Upper lobe of left lung (tissue), 6 donors: ENCODE results near the gene NFKBIB. TPM values are rescaled to one million over a fixed set of nuclear protein-coding genes. Genes with fewer than 3 reads are reported as not detected.

Experiments used
- ATAC-seq, 2 donors: fragments of 200-7000 bp; cut with Tn5 transposase; one replicate each; pipeline ENCODE4 v1.9.1; 2022; ENCODE audit warnings: mild to moderate bottlenecking in 2 of 2, moderate library complexity in 2 of 2; ENCODE audit not compliant: low FRiP score in 2 of 2
- DNase-seq, 2 donors: peaks; one replicate each; pipeline ENCODE4 v3.0.0-alpha.2; 2019 to 2020
- H3K27ac ChIP-seq, 4 donors: fragments of 200-600 bp; sonication (generic); one replicate each; pipeline ENCODE4 v1.5.1; 2016 to 2019
- H3K27me3 ChIP-seq, 4 donors: fragments of 200-600 bp; sonication (generic); one replicate each; pipeline ENCODE4 v1.5.1; 2017 to 2019
- H3K36me3 ChIP-seq, 4 donors: fragments of 200-600 bp; sonication (generic); one replicate each; pipeline ENCODE4 v1.5.1; 2016 to 2019
- H3K4me1 ChIP-seq, 4 donors: fragments of 200-600 bp; sonication (generic); one replicate each; pipeline ENCODE4 v1.5.1; 2018 to 2019
- H3K4me3 ChIP-seq, 4 donors: fragments of 200-600 bp; sonication (generic); one replicate each; pipeline ENCODE4 v1.5.1; 2017 to 2019; ENCODE audit warnings: mild to moderate bottlenecking in 2 of 4, moderate library complexity in 1 of 4
- H3K9me3 ChIP-seq, 4 donors: fragments of 200-600 bp; sonication (generic); one replicate each; pipeline ENCODE4 v1.5.1; 2018 to 2019
- EP300 ChIP-seq, 4 donors: sonication (generic); formaldehyde crosslinking; IDR thresholded peaks; one replicate each; pipeline ENCODE4 v1.5.1; 2017; ENCODE audit warnings: antibody characterized with exemption in 4 of 4, control low read depth in 2 of 4
- POLR2A ChIP-seq, 4 donors: fragments of 450-650 bp; IDR thresholded peaks; one replicate each; pipeline ENCODE4 v1.5.1; 2016 to 2017; ENCODE audit warnings: antibody characterized with exemption in 4 of 4, mild to moderate bottlenecking in 2 of 4
- POLR2AphosphoS5 ChIP-seq, 2 donors: sonication (generic); formaldehyde crosslinking; IDR thresholded peaks; one replicate each; pipeline ENCODE4 v1.5.1; 2017; ENCODE audit warnings: antibody characterized with exemption in 2 of 2
- WGBS, 2 donors: methylation state at CpG; one replicate each; pipeline ENCODE4 v1.1.5; 2017 to 2018; 5-methylcytosine and 5-hydroxymethylcytosine counted together
- total RNA-seq, 6 donors: library from RNA; depleted of rRNA in 4 of 6; stranded (reverse); fragments of >200 nt in 4 of 6; gene quantifications; one replicate each; pipeline versions ENCODE4 v1.1.0 to v1.2.1, GENCODE V29; 2016 to 2021
- TF ChIP-seq, protein P1 (sequence below), 6 experiments: fragments of 450-650 bp in 4 of 6; fragments of 200-600 bp in 2 of 6; sonication (generic) in 2 of 6; IDR thresholded peaks; one replicate each; pipeline ENCODE4 v1.5.1; 2016 to 2019; ENCODE audit warnings: antibody characterized with exemption in 6 of 6
- donor health status: DM: no; HTN: no; CAD: no; lungs with moderate emphysema.
- donor health status: DM: no; HTN: yes; CAD: no; lungs with severe emphysema.

NFKBIB gene
- total RNA-seq, 6 donors from 2014 or later: 22.8 to 38.4 (median 31.6) TPM

DNA sequence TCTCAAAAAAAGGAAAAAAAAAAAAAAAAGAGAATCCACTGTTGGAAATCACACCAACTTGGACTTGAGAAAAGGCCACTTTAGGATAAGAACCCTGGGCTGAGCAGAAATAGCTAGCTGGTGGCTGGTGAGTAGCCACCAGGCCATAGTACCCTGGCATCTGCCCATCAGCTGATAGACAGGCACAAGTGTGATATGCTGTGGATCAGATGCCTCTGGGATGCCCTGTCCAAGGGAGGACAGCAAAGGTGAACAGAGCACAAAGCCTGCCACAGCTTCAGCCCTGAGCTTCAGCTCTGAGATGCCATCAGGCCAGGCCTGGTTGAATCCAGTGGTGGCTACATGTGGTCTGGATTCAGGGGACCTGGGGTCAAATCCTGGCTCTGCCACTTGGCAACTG, 9.1 kb upstream of the NFKBIB start:
- H3K4me3 ChIP-seq: no peak overlapping the region
- no peak for DNase-seq
- TF ChIP-seq POLR2A (IDR thresholded peaks at IDR 0.05) (no peak), EP300 (IDR thresholded peaks at IDR 0.05) (no peak)
- TF ChIP-seq, protein P1, sequence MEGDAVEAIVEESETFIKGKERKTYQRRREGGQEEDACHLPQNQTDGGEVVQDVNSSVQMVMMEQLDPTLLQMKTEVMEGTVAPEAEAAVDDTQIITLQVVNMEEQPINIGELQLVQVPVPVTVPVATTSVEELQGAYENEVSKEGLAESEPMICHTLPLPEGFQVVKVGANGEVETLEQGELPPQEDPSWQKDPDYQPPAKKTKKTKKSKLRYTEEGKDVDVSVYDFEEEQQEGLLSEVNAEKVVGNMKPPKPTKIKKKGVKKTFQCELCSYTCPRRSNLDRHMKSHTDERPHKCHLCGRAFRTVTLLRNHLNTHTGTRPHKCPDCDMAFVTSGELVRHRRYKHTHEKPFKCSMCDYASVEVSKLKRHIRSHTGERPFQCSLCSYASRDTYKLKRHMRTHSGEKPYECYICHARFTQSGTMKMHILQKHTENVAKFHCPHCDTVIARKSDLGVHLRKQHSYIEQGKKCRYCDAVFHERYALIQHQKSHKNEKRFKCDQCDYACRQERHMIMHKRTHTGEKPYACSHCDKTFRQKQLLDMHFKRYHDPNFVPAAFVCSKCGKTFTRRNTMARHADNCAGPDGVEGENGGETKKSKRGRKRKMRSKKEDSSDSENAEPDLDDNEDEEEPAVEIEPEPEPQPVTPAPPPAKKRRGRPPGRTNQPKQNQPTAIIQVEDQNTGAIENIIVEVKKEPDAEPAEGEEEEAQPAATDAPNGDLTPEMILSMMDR (IDR thresholded peaks at IDR 0.05): no peak
- no peaks in the 10 kb centered on the region for H3K9me3 ChIP-seq
- H3K4me1 ChIP-seq: peaks cover 4 to 29% (median 28%) of the 10 kb centered on the region in 4 donors
- no peak overlapping the region for H3K27ac ChIP-seq
- H3K27me3 ChIP-seq: no peaks in the 10 kb centered on the region
- ATAC-seq: no peak
- peaks cover 9 to 55% (median 41%) of the 10 kb centered on the region in 4 donors for H3K36me3 ChIP-seq

DNA sequence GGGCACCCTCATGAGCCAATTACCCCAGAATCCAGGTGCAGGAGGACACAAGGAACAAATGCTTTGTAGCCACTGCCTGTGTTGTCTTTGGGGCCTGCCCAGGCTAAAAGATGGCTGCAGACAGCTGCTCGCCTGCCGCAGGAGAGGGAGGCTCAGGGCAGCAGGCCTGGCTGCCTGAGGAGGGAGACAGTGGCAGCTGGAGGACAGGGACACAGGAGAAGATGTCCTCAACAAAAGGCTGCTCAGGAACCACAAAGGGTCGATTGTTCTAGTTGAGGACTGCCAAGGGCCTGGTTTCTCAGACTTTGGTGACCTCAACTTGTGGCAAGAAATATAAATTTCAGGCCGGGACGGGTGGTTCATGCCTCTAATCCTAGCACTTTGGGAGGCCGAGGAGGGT, 8.0 kb upstream of the NFKBIB start:
- Histone ChIP-seq H3K9me3 (no peaks in the 10 kb centered on the region), H3K4me3 (no peak overlapping the region), H3K27ac (no peak overlapping the region), H3K27me3 (no peaks in the 10 kb centered on the region), H3K36me3 (peaks cover 9 to 55% (median 41%) of the 10 kb centered on the region in 4 donors), H3K4me1 (peaks cover 4 to 37% (median 29%) of the 10 kb centered on the region in 4 donors)
- DNase-seq (no peak), ATAC-seq (no peak)
- TF ChIP-seq POLR2A (IDR thresholded peaks at IDR 0.05): no peak
- TF ChIP-seq EP300 (IDR thresholded peaks at IDR 0.05): no peak
- TF ChIP-seq POLR2AphosphoS5 (IDR thresholded peaks at IDR 0.05): no peak
- TF ChIP-seq, protein P1 (IDR thresholded peaks at IDR 0.05): no peak
- WGBS, 2 donors: 93 to 96% methylated on average over 6 of the region's 6 CpGs

DNA sequence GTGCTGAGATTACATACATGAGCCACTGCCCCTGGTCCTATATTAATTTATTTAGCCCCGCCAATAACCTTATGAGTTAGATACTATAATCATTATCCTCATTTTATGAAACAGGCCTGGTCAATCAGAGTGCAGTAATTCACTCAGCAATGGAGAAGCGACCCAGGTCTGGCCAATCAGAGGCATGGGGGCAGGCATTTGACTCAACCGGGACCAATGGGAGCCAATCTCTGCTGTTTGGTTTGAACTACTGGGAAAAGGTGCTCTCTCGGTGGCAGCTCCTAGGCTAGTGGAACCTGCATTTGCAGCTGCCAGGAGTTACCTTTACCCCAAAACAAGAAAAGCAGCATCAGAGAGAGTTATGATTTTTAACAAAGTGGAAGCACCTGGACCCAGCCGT, 6.9 kb upstream of the NFKBIB start:
- ATAC-seq (no peak), DNase-seq (no peak)
- peaks cover 9 to 46% (median 36%) of the 10 kb centered on the region in 4 donors for H3K36me3 ChIP-seq
- peaks cover 6 to 47% (median 33%) of the 10 kb centered on the region in 4 donors for H3K4me1 ChIP-seq
- whole genome bisulfite sequencing, 2 donors: 67 to 71% methylated on average over 5 of the region's 5 CpGs
- no peak for TF ChIP-seq EP300 (IDR thresholded peaks at IDR 0.05)
- TF ChIP-seq, protein P1 (IDR thresholded peaks at IDR 0.05): no peak
- no peak for TF ChIP-seq POLR2A (IDR thresholded peaks at IDR 0.05)
- no peak for TF ChIP-seq POLR2AphosphoS5 (IDR thresholded peaks at IDR 0.05)
- H3K9me3 ChIP-seq: no peaks in the 10 kb centered on the region
- H3K4me3 ChIP-seq: peak overlapping the region in 1 of 4 donors; percentile 27
- H3K27ac ChIP-seq: peak overlapping the region in 3 of 4 donors; percentile 49 to 81 (median 62)
- H3K27me3 ChIP-seq: no peaks in the 10 kb centered on the region

DNA sequence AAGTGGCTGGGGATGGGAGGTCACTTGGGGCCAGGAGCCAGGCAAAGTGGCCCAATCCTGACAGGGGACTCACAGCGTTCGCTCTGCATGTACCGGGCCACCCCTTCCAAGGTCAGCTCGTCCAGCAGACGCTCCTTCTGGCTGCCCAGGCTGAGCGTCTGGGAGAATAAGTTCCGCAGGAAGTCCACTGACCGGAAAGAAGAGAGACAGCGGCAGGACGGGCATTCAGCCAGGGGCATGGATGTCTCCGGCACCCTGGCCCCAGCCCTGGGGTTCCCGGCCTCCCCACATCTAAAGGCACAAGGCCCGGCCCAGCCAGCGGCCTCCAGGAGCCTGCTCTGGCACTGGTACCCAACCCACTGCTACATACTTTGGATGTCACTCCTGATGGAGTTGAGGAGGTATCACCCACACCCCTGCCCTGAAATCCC, 6.4 kb upstream of the NFKBIB start:
- Histone ChIP-seq H3K9me3 (no peaks in the 10 kb centered on the region), H3K4me1 (peaks cover 11 to 53% (median 37%) of the 10 kb centered on the region in 4 donors), H3K27me3 (no peaks in the 10 kb centered on the region), H3K27ac (peak overlapping the region; percentile 18 to 81 (median 56)), H3K36me3 (peaks cover 9 to 41% (median 33%) of the 10 kb centered on the region in 4 donors), H3K4me3 (peak overlapping the region in 1 of 4 donors; percentile 27)
- 46 to 79% methylated on average over 12 to 14 of the region's 14 CpGs for WGBS, 2 donors
- ATAC-seq (no peak), DNase-seq (no peak)
- no peak for TF ChIP-seq EP300 (IDR thresholded peaks at IDR 0.05)
- TF ChIP-seq POLR2AphosphoS5 (IDR thresholded peaks at IDR 0.05): no peak
- no peak for TF ChIP-seq POLR2A (IDR thresholded peaks at IDR 0.05)
- TF ChIP-seq, protein P1 (IDR thresholded peaks at IDR 0.05): no peak

DNA sequence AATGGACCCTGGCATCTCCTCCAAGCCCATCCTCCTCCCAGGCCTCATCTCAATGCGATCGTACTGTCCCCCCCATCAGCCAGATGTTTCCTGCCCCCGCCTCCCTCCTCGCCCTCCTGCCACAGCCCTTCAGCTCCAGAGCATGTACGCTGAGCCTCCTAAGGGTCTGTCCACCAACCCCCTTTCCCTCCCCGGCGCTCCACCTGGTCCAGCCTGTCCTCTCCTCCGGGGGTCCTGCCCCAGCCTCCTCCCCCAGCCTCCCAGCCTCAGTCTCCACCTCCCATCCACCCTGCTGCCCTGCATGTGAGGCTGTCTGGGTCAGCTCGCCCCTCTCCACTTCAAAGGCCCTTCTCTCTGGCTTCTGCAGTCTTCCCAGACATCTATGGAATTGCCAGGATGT, 4.8 kb upstream of the NFKBIB start:
- Histone ChIP-seq H3K27ac (peak overlapping the region in 2 of 4 donors; percentile 62 to 81), H3K4me1 (peaks cover 18 to 60% (median 44%) of the 10 kb centered on the region in 4 donors), H3K36me3 (peaks cover 0 to 24% (median 16%) of the 10 kb centered on the region in 4 donors), H3K9me3 (no peaks in the 10 kb centered on the region), H3K27me3 (no peaks in the 10 kb centered on the region), H3K4me3 (no peak overlapping the region)
- TF ChIP-seq POLR2AphosphoS5 (IDR thresholded peaks at IDR 0.05) (no peak), POLR2A (IDR thresholded peaks at IDR 0.05) (no peak), EP300 (IDR thresholded peaks at IDR 0.05) (no peak)
- TF ChIP-seq, protein P1 (IDR thresholded peaks at IDR 0.05): no peak
- ATAC-seq: no peak
- 51 to 63% methylated on average over 9 of the region's 9 CpGs for WGBS, 2 donors
- no peak for DNase-seq
